Natural killer cell (primary cell): ENCODE results near the gene RAD51AP1. TPM values are rescaled to one million over a fixed set of nuclear protein-coding genes. Genes with fewer than 3 reads are reported as not detected.

Experiments
- ATAC-seq, 3 donors: fragments of 150-1000 bp in 2 of 3; fragments of 200-7000 bp in 1 of 3; cut with Tn5 transposase; 1 replicate in 1 of 3; 2 replicates in 2 of 3; pipeline ENCODE4 v1.10.0; 2021; ENCODE audit warnings: mild to moderate bottlenecking in 2 of 3, moderate library complexity in 2 of 3
- DNase-seq, 2 donors: peaks; one replicate each; pipeline versions ENCODE4 v3.0.0 to v3.0.0-alpha.2; 2013 to 2021; ENCODE audit warnings: mixed read lengths in 1 of 2
- H3K27ac ChIP-seq: one replicate; pipeline ENCODE4 v1.5.1; 2013; ENCODE audit warnings: mild to moderate bottlenecking, low read length
- H3K27me3 ChIP-seq: one replicate; pipeline ENCODE4 v1.6.1; 2013; ENCODE audit warnings: low read length; ENCODE audit not compliant: control insufficient read depth, insufficient read depth
- H3K36me3 ChIP-seq: one replicate; pipeline ENCODE4 v1.6.1; 2013; ENCODE audit warnings: low read length; ENCODE audit not compliant: control insufficient read depth, insufficient read depth
- H3K4me1 ChIP-seq: one replicate; pipeline ENCODE4 v1.6.1; 2013; ENCODE audit warnings: low read length; ENCODE audit not compliant: control insufficient read depth, insufficient read depth
- H3K4me3 ChIP-seq: one replicate; pipeline ENCODE4 v1.5.1; 2013; ENCODE audit warnings: low read length
- H3K9me3 ChIP-seq: one replicate; pipeline ENCODE4 v1.6.1; 2013; ENCODE audit warnings: low read length; ENCODE audit not compliant: control insufficient read depth, insufficient read depth
- H3K27ac Mint-ChIP-seq, 2 donors: one replicate each; pipeline ENCODE4 v1.8.0; 2022; ENCODE audit warnings: mild to moderate bottlenecking in 2 of 2, mixed read lengths in 2 of 2, moderate library complexity in 1 of 2
- H3K27me3 Mint-ChIP-seq, 2 donors: one replicate each; pipeline ENCODE4 v1.8.0; 2022; ENCODE audit warnings: low read depth in 2 of 2, mixed read lengths in 2 of 2
- H3K36me3 Mint-ChIP-seq: one replicate; pipeline ENCODE4 v1.8.0; 2022; ENCODE audit warnings: mixed read lengths
- H3K4me1 Mint-ChIP-seq, 2 donors: one replicate each; pipeline ENCODE4 v1.8.0; 2022; ENCODE audit warnings: mixed read lengths in 2 of 2
- H3K4me3 Mint-ChIP-seq: one replicate; pipeline ENCODE4 v1.8.0; 2022; ENCODE audit warnings: mild to moderate bottlenecking, moderate library complexity, mixed read lengths
- H3K9me3 Mint-ChIP-seq, 2 donors: one replicate each; pipeline ENCODE4 v1.8.0; 2022; ENCODE audit warnings: mixed read lengths in 2 of 2
- WGBS: methylation state at CpG from one replicate; pipeline ENCODE4 v1.1.7; 2013; ENCODE audit warnings: missing lambda C conversion rate; ENCODE audit not compliant: insufficient coverage; 5-methylcytosine and 5-hydroxymethylcytosine counted together
- intact Hi-C: fragments of 100-400 bp; cut with micrococcal nuclease; formaldehyde crosslinking; loops from one replicate; pipeline ENCODE4 v1.14.2; 2022
- total RNA-seq, 4 donors: library from RNA; stranded (reverse); fragments of 120-200 nt in 1 of 4; gene quantifications; one replicate each; pipeline versions ENCODE4 v1.2.3 to v1.2.4, GENCODE V29; 2013 to 2022
- TF ChIP-seq, protein P1 (sequence below): fragments of 200-600 bp; IDR thresholded peaks from one replicate; pipeline ENCODE4 v1.8.0; 2022; ENCODE audit warnings: antibody characterized with exemption

Gene RAD51AP1, protein sequence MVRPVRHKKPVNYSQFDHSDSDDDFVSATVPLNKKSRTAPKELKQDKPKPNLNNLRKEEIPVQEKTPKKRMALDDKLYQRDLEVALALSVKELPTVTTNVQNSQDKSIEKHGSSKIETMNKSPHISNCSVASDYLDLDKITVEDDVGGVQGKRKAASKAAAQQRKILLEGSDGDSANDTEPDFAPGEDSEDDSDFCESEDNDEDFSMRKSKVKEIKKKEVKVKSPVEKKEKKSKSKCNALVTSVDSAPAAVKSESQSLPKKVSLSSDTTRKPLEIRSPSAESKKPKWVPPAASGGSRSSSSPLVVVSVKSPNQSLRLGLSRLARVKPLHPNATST
- 1 to 10 TPM; 3.4 to 5.4 (median 5.2) TPM for total RNA-seq
- 7.6 TPM for total RNA-seq (2013)

DNA sequence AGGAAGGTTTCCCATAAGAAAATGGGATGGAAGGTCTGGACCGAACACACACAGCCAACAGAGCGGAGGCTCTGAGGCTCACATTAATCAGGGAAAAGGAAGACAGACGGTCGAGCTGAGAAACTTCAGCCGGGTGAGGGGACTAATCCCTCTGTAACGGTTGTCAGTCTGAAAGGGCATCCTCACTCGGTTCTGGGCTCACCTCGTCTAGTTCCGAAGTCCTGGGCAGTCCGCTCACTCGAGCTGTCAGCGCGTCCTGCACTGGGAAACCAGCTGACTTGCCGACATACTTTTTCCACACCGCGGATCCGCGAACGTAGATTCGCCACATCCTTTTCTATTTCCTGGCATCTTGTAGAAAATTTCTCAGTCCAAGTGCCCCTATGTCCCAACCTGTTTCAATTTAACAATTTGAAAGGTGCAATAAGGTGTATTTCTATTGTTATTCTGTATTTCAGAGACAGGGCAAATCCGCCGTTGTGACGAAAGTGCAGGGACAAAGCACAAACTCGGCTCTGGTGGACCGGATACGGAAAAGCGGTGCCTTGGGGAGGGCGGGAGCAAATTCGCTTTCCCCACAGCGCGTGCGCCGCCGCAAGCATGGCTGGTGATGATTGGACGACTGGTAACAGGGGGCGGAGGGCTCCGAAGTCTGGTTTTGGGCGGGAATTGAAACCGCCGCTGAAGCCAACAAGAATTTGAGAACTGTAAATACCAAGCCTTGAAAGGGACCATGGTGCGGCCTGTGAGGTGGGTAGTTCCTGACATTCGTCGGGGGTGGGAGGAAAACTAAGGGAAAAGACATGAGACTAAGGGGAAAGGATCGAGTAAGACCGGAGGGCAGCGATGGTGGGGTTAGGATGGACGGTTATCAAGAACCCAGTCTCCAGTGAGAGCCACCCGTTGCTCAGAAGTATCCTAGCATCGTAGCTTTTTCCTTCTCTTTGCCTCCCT, at the start of gene RAD51AP1:
Gene RAD51AP1, plus strand, starts transcription at position 684 of the 954 bp plus-strand sequence. Its CDS starts 50 bp downstream, at position 734.
- H3K4me3 Mint-ChIP-seq = peak within 1 kb of the TSS; percentile 98
- TF ChIP-seq, protein P1, sequence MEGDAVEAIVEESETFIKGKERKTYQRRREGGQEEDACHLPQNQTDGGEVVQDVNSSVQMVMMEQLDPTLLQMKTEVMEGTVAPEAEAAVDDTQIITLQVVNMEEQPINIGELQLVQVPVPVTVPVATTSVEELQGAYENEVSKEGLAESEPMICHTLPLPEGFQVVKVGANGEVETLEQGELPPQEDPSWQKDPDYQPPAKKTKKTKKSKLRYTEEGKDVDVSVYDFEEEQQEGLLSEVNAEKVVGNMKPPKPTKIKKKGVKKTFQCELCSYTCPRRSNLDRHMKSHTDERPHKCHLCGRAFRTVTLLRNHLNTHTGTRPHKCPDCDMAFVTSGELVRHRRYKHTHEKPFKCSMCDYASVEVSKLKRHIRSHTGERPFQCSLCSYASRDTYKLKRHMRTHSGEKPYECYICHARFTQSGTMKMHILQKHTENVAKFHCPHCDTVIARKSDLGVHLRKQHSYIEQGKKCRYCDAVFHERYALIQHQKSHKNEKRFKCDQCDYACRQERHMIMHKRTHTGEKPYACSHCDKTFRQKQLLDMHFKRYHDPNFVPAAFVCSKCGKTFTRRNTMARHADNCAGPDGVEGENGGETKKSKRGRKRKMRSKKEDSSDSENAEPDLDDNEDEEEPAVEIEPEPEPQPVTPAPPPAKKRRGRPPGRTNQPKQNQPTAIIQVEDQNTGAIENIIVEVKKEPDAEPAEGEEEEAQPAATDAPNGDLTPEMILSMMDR = no peak
- H3K27ac ChIP-seq = peak within 1 kb of the TSS; percentile 96
- peaks cover 13% of the 10 kb centered on the region for H3K36me3 ChIP-seq
- H3K9me3 Mint-ChIP-seq = no peaks in the 10 kb centered on the region
- H3K4me1 ChIP-seq = peaks cover 3% of the 10 kb centered on the region
- no peaks in the 10 kb centered on the region for H3K9me3 ChIP-seq
- peaks cover 22 to 33% of the 10 kb centered on the region in 2 donors for H3K4me1 Mint-ChIP-seq
- WGBS = under 1% methylated on average over 49 of the region's 49 CpGs
- no peaks in the 10 kb centered on the region for H3K36me3 Mint-ChIP-seq
- peak; percentile 98 to 99 (median 99) for ATAC-seq
- peak within 1 kb of the TSS; percentile 58 for H3K4me3 ChIP-seq
- peak; percentile 92 to 99 for DNase-seq
- no peaks in the 10 kb centered on the region for H3K27me3 Mint-ChIP-seq
- intact Hi-C loops = loop anchor here (5.0 kb wide), 1 partner anchor 666 kb away; the partner anchor contains the start of gene PARP11
- peak within 1 kb of the TSS; percentile 94 to 99 for H3K27ac Mint-ChIP-seq
- no peaks in the 10 kb centered on the region for H3K27me3 ChIP-seq

DNA sequence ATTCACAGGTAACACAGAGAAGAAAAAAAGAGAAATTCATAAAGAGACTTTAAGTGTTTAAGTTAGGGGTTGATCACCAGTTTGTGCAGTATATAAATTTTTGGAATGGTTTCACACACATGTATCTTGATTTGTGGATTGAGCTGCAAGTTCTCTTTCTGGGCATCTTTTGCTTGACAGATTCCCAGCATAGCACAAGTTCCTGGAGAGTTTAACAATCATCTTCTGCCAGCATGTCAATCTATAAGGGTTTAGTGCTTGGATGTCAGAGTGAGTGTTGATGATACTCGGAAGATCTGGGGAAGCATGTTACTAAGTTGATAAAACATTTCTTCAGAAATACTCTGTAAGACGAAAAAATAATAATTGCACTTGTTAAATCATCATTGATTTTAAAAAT, 49.1 kb upstream of the RAD51AP1 start:
- peaks cover 40% of the 10 kb centered on the region for H3K36me3 ChIP-seq
- intact Hi-C loops = no loop called here

DNA sequence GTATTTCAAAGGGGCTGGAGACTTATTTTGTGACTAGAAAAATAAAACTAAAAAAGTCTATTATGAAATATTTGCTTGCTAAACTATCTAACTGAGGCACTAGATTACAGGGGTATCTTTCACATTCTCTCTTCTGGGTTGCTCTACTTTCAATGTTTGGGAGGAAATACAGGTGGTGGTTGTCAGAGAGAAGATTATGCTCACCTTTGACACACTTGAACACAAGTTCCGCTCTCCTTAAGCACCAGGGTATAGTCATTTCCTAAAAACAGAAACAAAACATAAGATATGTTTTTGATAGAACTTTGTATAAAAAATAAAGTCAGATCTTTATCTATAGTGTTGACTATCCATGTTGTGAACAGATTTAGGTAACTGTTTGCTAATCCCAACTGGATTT, 47.7 kb upstream of the RAD51AP1 start:
- no peaks in the 10 kb centered on the region for H3K9me3 Mint-ChIP-seq
- H3K4me1 Mint-ChIP-seq = no peaks in the 10 kb centered on the region
- H3K27ac Mint-ChIP-seq = no peak overlapping the region
- H3K27me3 ChIP-seq = no peaks in the 10 kb centered on the region
- H3K4me3 Mint-ChIP-seq = no peak overlapping the region
- peaks cover 13% of the 10 kb centered on the region for H3K36me3 Mint-ChIP-seq
- H3K36me3 ChIP-seq = peaks cover 47% of the 10 kb centered on the region
- H3K27ac ChIP-seq = no peak overlapping the region
- intact Hi-C loops = no loop called here
- no peak overlapping the region for H3K4me3 ChIP-seq
- no CpG with 5 or more reads among the region's 1 CpG for WGBS
- TF ChIP-seq, protein P1 = no peak
- ATAC-seq (no peak), DNase-seq (no peak)
- no peaks in the 10 kb centered on the region for H3K4me1 ChIP-seq
- no peaks in the 10 kb centered on the region for H3K27me3 Mint-ChIP-seq
- H3K9me3 ChIP-seq = no peaks in the 10 kb centered on the region

More for the DNA sequence above, 49.1 kb upstream of the RAD51AP1 start:
- no peaks in the 10 kb centered on the region for H3K4me1 Mint-ChIP-seq
- no peaks in the 10 kb centered on the region for H3K9me3 Mint-ChIP-seq
- TF ChIP-seq, protein P1 = no peak
- no peaks in the 10 kb centered on the region for H3K9me3 ChIP-seq
- H3K27me3 ChIP-seq = no peaks in the 10 kb centered on the region
- no peak overlapping the region for H3K27ac Mint-ChIP-seq
- H3K36me3 Mint-ChIP-seq = peaks cover 13% of the 10 kb centered on the region
- no peak overlapping the region for H3K4me3 ChIP-seq
- H3K4me3 Mint-ChIP-seq = no peak overlapping the region
- no CpG with 5 or more reads among the region's 2 CpGs for WGBS
- H3K27me3 Mint-ChIP-seq = no peaks in the 10 kb centered on the region
- H3K27ac ChIP-seq = no peak overlapping the region
- ATAC-seq (no peak), DNase-seq (no peak)
- no peaks in the 10 kb centered on the region for H3K4me1 ChIP-seq
